HG02642 (cell line): Measurements from ENCODE around the gene OR8B2.
"Not testable (repeated sequence)": the region's sequence is repeated elsewhere in the genome, so short reads cannot be mapped to it uniquely, and the experiment has no call there.

ENCODE experiments used
- ATAC-seq: cut with Tn5 transposase; IDR thresholded peaks from one replicate; pipeline ENCODE4 v1.9.1; 2021; ENCODE audit warnings: mild to moderate bottlenecking; ENCODE audit not compliant: unreplicated experiment, poor library complexity

The OR8B2 gene

GRCh38 chr11:124384399-124384798 lies at the start of gene OR8B2:
OR8B2 (minus strand) TSS chr11:124384499; CDS start chr11:124383343, 1,156 bp downstream.
- ATAC-seq: no peak

- ATAC-seq: no peak
Observed at GRCh38 chr11:124429599-124429998, 45.3 kb upstream of the OR8B2 start.

GRCh38 chr11:124424384-124424921 lies 40.2 kb upstream of the OR8B2 start, which contains the start of gene OR8B4:
OR8B4 (minus strand) TSS chr11:124424871; CDS start chr11:124424871, 0 bp downstream.
- ATAC-seq: no peak

- ATAC-seq: no peak
Observed at GRCh38 chr11:124421043-124421442, 36.7 kb upstream of the OR8B2 start.

GRCh38 chr11:124415356-124415923 lies 31.1 kb upstream of the OR8B2 start:
- no peak for ATAC-seq

GRCh38 chr11:124409906-124410305 lies 25.6 kb upstream of the OR8B2 start:
- ATAC-seq: no peak

- no peak for ATAC-seq
Observed at GRCh38 chr11:124405581-124405980, 21.3 kb upstream of the OR8B2 start.

- not testable (repeated sequence) for ATAC-seq
Observed at GRCh38 chr11:124403186-124403585, 18.9 kb upstream of the OR8B2 start.

GRCh38 chr11:124402326-124402922 lies 18.1 kb upstream of the OR8B2 start:
- ATAC-seq: peak; percentile 81

- ATAC-seq: no peak
Observed at GRCh38 chr11:124398924-124399323, 14.6 kb upstream of the OR8B2 start, which contains the start of gene OR8B3. OR8B3 (minus strand) TSS chr11:124399024; CDS start chr11:124397351, 1,673 bp downstream.

GRCh38 chr11:124396847-124397246 lies 12.5 kb upstream of the OR8B2 start:
- not testable (repeated sequence) for ATAC-seq

GRCh38 chr11:124394408-124394807 lies 10.1 kb upstream of the OR8B2 start:
- ATAC-seq: no peak

- ATAC-seq: not testable (repeated sequence)
Observed at GRCh38 chr11:124382857-124383256, 1.4 kb downstream of the OR8B2 start.

GRCh38 chr11:124380585-124380984 lies 3.7 kb downstream of the OR8B2 start:
- ATAC-seq: no peak

GRCh38 chr11:124376280-124376679 lies 8.0 kb downstream of the OR8B2 start:
- no peak for ATAC-seq

GRCh38 chr11:124359566-124359965 lies 24.7 kb downstream of the OR8B2 start:
- ATAC-seq: no peak

- ATAC-seq: no peak
Observed at GRCh38 chr11:124346311-124346955, 37.9 kb downstream of the OR8B2 start.

- no peak for ATAC-seq
Observed at GRCh38 chr11:124344346-124344745, 40.0 kb downstream of the OR8B2 start.

- ATAC-seq: no peak
Observed at GRCh38 chr11:124340142-124340447, 44.2 kb downstream of the OR8B2 start.

GRCh38 chr11:124339396-124340141 lies 44.7 kb downstream of the OR8B2 start:
- ATAC-seq: no peak
